ENCODE results near the gene SASH1.
"Not testable (repeated sequence)": the region's sequence is repeated elsewhere in the genome, so short reads cannot be mapped to it uniquely, and the experiment has no call there.

Gene SASH1

GRCh38 chr6:148329596-148330381 is 12.8 kb upstream of the SASH1 start:
- no peak for DNase-seq

DNA sequence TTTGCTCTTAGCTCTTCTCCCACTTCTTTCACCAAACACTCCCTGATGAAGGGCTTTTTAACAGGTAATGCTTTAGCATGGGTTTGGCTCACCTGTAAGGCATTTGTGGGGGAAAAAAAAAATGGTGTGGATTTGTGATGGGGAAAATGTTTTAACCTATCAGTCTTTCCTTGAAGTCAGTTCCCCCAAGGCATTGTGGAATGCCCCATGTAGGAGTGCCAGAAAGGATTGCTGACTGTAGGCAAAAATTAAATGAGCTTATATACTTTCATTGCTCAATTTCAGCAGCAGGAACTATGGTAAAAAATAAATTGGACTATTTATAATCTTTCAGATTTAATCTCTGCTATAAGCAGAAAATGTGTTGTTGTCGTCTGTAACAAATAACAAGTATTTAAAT is 10.6 kb upstream of the SASH1 start:
- no peak for DNase-seq

- no peak for DNase-seq
Observed at GRCh38 chr6:148336901-148337300, 5.7 kb upstream of the SASH1 start.

DNA sequence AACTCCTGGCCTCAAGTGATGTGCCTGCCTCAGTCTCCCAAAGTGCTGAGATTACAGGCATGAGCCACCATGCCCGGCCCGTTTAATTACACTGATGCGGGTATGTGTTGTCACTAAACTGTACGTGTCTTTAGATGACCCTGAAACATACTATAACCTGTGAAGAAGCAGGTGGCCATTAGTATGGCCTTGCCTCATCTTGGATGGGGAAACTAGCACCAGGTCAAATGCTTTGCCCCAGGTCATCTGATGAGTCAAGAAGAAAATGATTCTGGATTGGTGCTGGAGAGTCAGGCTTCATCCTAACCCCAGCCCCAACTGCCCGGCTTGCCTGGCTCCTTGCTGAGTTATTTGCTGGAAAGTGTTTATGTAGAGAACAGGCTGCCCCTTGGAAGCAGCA is 2.9 kb upstream of the SASH1 start:
- DNase-seq = no peak

DNA sequence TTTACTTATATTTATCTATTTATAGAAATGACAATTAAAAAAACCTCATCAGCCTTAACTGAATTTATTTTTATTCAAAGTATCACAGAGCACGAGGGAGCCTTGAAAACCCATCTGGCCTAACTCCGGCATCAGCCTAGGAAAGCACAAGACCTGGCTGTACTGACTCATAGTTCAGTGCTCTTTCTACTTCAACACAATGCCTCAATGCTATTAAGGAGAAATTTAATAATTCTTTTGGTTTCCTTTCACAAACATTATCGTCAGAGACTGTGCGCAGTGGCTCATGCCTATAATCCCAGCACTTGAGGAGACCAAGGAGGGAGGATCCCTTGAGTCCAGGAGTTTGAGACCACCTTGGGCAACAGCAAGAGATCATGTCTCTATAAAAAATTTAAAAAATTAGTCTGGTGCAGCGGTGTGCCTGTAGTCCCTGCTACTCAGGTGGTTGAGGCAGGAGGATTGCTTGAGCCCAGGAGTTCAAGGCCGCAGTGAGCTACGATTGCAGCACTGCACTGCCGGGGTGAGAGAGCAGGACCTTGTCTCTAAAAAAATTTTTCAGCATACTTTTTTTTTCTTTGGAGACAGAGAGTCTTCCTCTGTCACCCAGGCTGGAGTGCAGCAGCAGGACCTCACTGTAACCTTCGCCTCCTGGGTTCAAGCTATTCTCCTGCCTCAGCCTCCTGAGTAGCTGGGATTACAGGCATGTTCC is 1.9 kb upstream of the SASH1 start:
- DNase-seq = no peak

- DNase-seq = no peak
Observed at GRCh38 chr6:148342100-148342349, 613 bp upstream of the SASH1 start.

GRCh38 chr6:148343047-148343782 is 577 bp downstream of the SASH1 start:
- DNase-seq = no peak

GRCh38 chr6:148345176-148345575 is 2.5 kb downstream of the SASH1 start:
- DNase-seq = no peak

DNA sequence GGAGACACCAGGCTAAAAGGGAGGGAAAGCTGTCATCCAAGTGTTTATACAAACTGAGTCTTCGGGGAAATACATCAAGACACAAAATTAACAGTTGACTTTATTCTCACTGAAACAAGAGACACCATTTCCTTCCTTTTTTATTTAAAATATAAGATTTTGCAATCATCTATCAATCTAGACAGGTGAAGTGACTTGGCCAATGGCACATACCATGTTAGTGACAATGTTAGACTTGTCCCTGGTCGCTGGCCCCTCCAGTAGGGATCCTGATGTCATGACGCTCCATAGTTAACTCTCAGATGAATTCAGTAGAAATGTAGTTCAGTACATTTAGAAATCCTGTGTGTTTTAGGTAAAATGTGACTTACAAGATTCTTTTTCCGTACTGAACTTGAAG is 2.9 kb downstream of the SASH1 start:
- no peak for DNase-seq

DNA sequence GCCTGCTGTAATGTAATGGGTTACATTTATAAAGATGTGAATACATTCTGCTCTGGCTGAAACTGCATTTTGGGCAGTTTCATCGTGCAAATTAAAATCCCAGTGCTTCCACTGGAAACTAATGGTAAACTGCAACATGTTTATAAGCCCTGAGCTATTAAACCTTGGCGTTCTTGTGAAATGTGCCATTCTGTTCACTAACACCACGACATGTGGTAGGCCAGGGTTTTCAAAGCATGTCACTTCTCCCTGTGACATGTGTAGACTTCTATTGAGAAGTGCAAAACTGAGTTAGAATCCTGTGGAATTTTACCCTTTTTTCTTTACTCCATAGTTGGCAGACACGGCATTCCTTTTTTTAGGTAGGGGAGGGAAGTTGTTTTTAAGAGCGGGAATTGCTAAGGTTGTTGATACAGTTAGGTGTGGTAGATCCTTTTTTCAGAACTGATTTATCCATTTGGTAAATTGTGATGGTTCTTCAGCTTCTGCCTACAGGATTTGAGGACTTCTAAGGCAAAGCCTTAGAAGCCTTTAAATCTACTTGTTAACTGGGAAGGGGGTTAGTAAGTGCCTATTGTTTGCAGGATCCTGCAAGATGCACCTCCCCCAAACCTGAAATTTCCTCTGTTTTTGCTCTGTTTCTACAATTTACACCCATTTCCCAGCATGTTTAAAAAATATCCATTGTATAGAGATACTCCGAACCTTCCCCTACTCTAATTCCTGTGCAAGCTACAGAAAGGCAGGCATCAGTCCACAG is 4.2 kb downstream of the SASH1 start:
- DNase-seq = no peak

GRCh38 chr6:148347441-148348054 is 4.9 kb downstream of the SASH1 start:
- no peak for DNase-seq

DNA sequence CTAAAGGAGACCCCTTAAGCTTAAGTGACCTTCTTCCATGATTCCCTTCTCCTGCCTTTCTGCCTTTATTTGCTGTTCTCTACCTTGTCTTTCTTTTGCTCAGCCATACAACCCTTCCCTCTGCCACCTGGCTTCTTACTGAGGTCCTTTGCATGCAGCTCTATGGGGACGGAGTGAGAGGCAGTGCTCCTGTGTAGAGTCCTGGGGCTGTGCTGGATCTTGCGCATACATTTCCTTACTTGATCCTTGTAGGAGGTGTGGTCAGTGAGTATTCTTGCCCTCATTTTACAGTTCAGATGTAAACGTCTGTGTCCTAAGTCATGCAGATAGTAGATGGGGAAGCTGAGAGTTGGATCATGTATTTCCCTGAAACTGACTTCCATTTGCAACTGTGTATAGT is 5.7 kb downstream of the SASH1 start:
- no peak for DNase-seq

- no peak for DNase-seq
Observed at GRCh38 chr6:148348778-148349177, 6.1 kb downstream of the SASH1 start.

- DNase-seq = no peak
Observed at GRCh38 chr6:148349466-148349865, 6.8 kb downstream of the SASH1 start.

DNA sequence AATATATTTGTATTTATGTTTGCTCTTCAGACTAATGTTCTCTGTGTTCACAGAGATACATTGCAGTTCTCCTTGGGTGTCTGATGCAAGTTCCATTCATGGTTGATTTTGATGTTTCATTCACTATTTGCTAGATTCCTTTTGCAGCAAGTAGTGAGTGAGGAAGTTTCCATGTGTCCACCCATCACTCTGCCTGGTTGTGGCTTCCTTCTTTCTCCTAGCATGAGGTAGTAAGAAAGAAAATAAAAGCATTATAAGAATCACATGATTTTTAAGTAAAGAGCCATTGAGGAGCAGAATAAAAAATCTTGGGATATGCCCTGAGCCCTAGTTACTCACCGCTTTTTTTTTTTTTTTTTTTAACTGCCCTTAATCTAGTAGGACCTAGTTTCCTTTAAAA is 8.7 kb downstream of the SASH1 start:
- no peak for DNase-seq

GRCh38 chr6:148352421-148352820 is 9.8 kb downstream of the SASH1 start:
- DNase-seq = not testable (repeated sequence)

GRCh38 chr6:148358196-148358785 is 15.7 kb downstream of the SASH1 start:
- DNase-seq = no peak

GRCh38 chr6:148359228-148359627 is 16.6 kb downstream of the SASH1 start:
- DNase-seq = no peak

DNA sequence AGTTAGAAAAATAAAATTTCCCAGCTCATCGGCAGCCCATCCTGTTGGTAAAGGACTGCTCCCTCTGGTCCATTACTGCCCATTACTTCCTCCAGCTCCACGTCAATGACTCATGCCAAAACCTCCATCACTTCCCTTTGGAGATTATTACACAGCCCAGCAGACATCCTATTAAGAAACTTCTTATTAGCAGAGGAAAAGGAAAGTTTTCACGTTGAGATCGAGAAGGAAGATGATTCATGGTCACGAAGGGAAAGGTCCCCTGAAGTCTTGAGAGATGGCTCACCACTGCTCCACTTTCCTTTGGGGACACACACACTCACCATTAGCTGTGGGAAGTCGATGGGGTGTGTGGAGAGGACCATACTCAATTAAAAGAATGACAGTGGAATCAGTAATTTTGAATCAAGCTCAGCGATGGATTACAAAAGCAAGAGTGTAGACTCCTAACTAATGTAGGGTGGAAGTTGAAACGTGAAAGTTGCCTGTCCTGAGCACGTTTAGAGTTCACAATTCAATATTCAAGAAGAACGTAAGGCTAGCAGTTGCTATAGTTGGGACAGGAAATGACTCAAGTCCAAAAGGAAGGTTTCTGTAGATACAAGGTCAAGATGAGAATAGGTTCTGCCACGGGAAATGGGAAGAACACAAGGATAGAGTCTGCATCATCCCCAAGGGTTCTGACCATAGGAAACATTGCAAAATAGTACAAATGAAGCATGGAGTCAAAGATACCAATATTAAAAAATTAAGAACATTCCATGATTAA is 21.6 kb downstream of the SASH1 start:
- no peak for DNase-seq

- no peak for DNase-seq
Observed at GRCh38 chr6:148365041-148365440, 22.4 kb downstream of the SASH1 start.

DNA sequence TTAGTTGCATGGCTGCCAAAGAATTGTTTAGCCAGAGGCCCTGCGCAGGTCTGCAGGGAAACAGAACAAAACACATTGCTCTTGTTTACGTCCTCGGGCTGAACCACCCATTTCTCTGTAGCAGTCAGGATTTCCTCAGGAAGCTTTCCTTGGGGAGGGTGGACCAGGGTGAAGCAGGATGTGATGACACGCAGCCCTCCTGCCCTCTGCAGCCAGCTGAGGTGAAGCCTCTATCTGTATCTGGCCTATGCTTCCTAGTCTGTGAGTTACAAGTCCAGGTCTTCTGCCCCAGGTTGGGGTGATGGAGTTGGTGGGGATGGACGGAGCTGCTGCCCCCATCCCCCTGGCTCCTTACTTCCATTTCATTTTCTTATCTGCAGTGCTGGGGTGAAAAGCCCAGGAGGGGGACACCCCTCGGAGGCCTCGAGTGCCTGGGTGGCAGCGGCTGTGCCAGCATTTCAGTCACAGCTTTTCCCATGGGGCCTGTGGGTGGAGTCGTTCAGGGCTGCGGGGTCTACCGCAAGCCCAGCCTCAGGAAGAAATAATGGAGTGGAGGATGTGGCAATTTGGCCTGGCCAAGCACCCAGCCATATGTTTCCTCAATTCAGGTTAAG is 24.9 kb downstream of the SASH1 start:
- no peak for DNase-seq

Measured in NCI-H1694 treated with DMSO at 0.1 percent for 48 hours (cell line).